Left renal pelvis (tissue), 4 donors: ENCODE results near the gene CERT1. TPM values are rescaled to one million over a fixed set of nuclear protein-coding genes. Genes with fewer than 3 reads are reported as not detected.
A peak's percentile ranks its signal among the peaks of the same experiment; 100 is the strongest.
"Not testable (repeated sequence)": the region's sequence is repeated elsewhere in the genome, so short reads cannot be mapped to it uniquely, and the experiment has no call there.

ENCODE experiments used
- DNase-seq, 4 donors: peaks; one replicate each; pipeline ENCODE4 v3.0.0-alpha.2; 2013; ENCODE audit warnings: low read depth in 4 of 4, low spot score in 3 of 4
- polyA plus RNA-seq, 4 donors: library from polyadenylated mRNA; unstranded; fragments of 120-200 nt; gene quantifications; one replicate each; pipeline ENCODE4 v1.2.1, GENCODE V29; 2013; ENCODE audit not compliant: insufficient read length in 4 of 4

Gene CERT1
- polyA plus RNA-seq, 4 donors, result 53.7 to 67.8 (median 62.3) TPM

DNA sequence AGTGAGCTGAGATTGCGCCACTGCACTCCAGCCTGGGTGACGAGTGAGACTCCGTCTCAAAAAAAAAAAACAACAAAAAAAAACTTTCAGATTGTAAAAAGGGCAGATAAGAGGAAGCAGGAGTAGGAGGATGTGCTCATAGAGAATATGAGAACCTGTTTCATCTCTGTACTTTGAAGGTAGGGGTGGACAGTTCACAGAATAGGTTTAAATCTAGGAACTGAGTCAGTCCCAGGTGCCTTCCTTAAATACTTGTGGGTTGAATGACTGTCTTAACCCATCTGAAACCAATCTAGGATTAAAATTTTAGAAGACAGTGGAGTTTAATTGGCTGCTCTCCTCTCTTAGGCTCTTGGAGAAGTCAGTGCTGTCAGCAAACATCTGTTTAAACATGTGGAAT is 12.6 kb upstream of the CERT1 start:
- no peak for DNase-seq

DNA sequence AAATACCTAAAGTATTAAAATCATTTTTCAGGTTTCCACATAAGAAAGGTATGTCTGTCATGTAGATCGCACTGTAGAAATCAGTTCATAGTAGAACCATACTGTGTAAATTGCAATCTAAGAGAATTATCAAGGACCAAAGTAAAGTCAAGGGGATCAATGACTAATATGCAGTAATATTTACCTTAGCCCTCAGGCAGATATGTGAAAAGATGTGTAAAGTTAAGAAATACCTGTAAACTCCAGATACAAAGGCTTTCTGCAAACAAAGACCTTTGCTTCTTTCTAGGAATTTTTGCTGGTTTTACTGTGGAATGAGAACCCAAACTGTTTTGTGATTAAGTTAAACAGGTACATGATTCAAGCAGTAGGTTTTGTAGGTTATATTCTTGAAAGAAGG is 11.8 kb upstream of the CERT1 start:
- DNase-seq, result no peak

DNA sequence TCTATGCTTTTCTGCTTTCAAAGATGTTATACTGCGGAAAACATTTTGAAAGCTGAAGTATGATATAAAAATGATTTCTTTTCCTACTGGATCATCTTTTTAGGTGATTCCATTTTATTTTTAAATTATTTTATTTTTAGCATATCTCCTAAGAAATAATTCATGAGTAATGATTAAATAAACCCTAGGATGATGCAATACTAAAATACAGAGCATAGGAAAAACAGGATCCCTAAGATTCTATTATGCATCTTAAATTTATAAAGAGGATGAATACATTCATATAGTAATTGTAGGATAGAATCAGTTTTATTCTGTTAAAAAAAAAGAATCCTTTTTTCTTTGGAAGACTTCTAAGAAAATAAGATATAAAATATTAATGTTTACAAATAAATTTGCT is 11.1 kb upstream of the CERT1 start:
- no peak for DNase-seq

DNA sequence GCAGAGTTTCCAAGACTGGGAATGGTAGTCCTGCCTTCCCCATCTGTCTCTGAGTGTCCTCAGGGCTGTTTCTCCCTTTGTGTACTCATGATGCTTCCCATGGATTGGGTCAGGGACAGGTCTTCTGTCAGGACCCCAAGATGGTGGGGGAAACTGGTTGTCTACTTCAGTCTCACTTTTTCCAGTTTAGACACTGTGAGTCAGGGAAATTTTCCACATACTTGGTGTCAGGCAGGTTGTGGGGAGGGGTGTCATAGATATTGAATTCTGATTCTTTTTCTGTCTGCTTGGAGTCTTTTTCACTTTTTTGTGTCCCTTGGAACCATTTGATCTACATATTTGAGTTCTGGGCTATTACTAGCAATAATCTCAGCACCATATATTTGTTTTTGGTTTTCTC is 10.6 kb upstream of the CERT1 start:
- no peak for DNase-seq

DNA sequence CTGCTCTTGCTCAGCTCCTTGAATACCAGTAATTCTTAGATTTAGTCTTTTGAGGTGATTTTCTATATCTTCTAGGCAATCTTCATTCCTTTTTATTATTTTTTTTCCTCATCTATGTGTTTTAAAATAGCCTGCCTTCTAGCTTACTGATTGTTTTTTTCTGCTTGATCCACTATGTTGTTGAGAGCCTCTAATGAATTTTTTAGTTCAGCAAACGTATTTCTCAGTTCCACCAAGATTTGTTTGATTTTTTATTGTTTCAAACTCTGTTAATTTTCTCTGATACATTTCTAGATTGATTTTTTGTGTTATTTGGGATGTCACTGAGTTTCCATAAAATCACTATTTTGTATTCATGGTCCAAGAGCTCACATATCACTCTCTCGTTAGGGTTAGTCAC is 9.8 kb upstream of the CERT1 start:
- no peak for DNase-seq

DNA sequence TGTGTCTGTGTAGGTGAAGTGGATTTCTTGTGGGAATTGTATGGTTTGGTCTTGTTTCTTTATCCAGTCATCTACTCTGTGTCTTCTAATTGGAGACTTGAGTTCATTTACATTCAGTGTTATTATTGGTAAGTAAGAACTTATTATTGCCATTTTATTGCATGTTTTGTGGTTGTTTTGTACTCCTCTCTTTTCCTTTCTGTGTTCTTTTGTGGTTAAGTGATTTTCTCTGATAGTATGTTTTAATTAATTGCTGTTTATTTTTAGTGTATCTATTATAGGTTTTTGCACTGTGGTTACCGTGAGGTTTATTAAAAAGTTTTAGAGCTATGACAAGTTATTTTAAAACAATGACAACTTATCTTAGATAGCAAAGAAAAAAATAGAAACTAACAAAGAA is 8.3 kb upstream of the CERT1 start:
- no peak for DNase-seq

DNA sequence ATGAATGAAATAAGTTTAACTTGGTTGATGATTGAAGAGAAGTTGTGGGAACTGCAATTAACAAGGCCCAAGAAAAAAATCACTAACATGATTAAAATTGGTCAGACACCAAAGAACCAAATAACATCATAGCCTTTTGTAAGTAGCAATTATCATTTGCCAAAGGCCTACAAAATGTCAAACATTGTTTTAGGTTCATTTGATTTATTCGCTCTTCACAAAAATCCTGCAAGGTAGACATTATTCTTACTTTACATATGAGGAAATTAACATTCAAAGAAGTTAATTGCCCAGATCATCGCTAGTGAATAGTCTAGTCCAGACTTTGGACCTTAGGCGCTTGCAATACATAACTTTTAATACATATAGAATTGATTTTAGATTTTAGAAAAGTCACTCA is 2.9 kb upstream of the CERT1 start:
- DNase-seq, result no peak

DNA sequence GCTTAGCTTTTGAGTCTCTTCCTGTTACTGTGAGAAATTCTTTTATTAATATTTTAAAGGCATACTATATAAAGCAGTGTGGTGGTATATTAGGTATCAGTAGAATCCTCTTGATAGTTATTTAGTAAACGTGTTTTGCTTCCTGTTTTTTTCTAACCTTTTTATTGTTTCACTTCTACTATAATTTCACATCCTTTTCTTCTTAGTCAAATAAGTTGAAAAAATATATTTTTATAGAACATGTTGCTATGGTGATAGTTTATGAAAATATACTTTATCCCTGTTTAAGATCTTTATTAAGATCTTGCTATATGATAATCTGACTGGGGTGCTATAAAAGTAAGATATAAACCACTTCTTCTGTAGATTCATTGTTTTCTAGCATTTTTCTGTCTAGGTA is 2.4 kb upstream of the CERT1 start:
- no peak for DNase-seq

DNA sequence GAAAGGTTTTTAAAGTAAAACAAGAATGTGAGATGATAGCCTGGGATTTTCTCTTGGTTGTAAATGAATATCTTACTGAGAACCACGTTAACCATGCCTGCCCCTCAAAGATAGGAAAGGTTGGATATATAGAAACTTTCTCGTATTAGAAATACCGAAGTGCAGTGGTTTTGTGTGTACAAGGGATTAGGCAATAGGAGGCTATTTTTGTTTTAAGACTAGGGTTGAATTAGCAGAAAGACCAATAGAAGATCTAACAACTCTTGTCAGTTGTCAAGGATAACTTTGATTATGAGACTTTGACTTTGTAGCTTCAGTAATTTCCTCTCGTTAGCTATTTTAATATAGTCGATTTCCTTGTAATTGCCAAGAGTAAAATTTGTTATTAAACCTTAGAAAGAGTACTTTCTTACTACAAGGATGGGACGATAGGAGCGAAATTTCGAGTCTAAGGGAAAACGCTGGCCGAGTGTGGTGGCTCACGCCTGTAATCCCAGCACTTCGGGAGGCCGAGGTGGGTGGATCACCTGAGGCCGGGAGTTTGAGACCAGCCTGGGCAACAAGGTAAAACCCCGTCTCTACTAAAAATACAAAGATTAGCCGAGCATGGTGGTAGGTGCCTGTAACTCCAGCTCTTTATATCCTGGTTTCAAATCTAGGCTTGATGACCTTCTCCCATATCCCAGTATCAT is 1.1 kb upstream of the CERT1 start:
- no peak for DNase-seq

DNA sequence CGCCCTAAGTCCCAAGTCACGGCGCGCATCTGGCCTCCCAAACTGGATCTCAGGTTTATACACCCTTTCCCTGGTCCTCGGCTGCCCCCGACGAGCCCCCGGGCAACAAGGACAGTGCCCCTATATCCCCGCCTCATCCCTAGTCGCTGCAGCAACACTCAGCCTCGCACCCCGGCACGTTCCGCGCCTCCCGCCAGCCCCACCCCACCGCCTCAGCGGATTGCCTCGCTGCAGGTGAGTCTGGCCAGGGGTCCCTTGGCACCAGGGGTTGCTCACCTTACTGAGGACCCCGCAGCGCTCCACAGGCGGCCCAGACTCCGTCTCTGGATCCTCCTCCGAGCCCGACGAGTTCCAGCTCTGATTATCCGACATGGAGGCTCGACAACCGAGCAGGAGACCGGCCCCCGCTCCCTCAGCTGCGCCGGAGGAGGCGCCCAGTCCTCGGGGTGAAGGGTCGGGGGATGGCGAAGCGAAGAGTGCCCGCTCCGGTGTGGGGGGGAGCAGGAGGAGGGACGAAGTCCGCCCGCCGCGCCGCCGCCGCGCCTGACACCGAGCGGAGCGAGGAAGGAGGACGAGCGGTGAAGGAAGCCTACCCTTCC is 494 bp downstream of the CERT1 start:
- DNase-seq, result peak in 2 of 4 donors; percentile 18 to 28

DNA sequence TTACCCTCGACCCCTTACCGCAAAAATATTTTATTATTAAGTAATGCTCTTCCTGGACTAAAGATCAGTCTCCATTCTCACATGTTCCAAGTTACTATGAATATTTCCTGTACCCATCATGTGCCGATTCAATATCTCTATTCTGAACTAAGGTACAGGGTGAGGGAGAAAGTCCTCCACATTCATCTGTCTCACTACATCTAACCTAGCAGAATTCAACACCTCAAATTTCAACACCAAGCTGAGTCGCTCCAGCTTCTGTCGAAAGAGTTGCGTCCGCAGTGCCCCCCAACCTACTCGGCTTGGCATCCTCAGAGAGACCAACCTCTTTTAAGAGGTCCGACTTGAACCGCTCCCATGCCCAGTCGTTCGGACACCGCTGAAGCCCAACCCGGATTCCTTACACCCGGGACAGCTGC is 1.0 kb downstream of the CERT1 start:
- no peak for DNase-seq

DNA sequence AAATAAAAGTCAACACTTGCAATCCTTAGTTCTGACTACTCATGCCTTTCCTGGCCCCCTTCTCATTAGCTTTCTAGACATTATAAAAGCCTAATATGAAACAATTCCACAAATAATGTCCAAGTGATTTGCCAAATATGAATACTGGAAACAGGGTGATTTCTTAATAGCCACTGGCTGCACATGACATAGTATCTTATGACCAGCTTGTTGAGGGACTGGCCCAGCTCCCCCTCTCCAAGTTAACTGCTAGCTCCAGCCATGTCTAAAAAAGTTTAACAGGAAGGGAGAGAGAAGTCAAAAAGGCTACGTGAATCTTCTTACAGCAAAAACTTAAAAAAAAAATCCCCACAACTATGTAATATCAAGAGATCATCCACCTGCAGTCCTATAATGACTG is 1.5 kb downstream of the CERT1 start:
- DNase-seq, result no peak

DNA sequence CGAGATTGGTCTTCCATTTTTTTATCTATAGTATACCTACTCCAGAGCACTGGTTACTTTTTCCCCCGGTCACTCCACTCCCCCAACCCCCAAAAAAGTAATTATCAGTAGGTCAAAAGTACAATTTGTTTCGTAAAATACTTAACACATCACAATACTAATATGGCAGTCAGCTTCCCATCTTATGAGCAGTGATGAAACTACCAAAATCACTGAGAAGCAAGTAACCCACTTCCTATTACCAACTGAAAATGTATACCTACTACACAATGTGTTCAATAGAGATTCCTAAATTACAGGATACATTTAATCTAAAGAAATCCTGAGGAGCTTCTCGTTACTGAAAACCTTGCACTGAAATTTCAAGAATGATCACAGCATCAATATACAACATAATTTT is 1.9 kb downstream of the CERT1 start:
- DNase-seq, result no peak

DNA sequence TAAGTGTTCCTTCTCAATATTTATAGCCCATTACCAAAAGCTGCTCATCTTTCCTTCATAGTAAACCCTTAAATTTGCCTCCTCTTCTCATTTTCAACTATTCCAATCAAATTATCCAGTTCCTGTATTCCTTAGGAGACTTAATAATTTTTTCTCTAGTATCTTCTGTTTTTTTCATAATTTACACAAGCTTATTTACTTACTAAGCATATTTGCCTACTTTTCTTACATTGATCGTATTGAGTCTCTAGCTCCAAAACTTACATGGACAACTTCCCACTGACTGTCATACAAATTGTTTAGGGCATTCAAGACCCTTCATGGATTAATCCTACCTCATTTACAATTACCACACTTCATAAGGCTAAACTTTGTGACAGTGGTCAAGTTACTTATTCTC is 3.6 kb downstream of the CERT1 start:
- no peak for DNase-seq

DNA sequence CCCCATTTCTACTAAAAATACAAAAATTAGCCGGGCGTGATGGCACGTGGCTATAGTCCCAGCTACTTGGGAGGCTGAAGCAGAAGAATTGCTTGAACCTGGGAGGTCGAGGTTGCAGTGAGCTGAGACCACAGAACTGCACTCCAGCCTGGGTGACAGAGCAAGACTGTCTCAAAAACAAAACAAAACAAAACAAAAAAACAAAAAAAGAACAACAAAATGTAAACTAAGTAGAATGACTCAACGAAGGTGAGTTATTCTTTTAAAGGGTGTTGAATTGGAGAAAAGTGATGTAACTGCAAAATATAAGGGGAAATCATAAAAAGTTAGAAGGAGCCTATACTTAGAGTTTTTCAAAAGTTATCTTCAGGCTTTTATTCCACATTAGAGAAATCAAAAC is 6.3 kb downstream of the CERT1 start:
- not testable (repeated sequence) for DNase-seq

DNA sequence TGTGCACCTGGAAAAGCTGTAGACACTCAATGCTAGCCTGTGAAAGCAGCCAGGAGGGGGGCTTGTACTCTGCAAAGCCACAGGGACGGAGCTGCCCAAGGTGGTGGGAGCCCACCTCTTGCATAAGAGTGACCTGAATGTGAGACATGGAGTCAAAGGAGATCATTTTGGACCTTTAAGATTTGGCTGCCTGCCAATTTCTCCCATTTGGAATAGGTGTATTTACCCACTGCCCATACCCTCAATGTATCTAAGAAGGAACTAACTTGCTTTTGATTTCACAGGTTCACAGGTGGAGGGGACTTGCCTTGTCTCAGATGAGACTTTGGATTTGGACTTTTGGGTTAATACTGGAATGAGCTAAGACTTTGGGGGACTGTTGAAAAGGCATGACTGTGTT is 12.6 kb downstream of the CERT1 start:
- not testable (repeated sequence) for DNase-seq

DNA sequence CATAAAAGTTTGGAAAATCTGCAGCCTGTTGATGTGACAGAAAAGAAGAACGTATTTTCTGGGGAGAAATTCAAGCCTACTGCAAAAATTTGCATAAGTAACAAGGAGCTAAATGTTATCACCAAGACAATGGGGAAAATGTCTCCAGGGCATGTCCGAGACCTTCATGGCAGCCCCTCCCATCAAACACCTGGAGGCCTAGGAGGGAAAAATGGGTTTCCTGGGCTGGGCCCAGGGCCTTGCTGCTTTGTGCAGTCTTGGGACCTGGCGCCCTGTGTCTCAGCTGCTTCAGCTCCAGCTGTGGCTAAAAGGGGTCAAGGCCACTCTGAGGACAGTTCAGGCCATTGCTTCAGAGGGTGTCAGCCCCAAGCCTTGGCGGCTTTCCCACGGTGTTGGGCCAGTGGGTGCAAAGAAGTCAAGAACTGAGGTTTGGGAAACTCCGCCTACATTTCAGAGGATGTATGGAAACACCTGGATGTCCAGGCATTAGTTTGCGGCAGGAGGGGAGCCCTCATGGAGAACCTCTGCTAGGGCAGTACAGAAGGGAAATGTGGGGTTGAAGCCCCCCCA is 13.1 kb downstream of the CERT1 start:
- DNase-seq, result no peak

DNA sequence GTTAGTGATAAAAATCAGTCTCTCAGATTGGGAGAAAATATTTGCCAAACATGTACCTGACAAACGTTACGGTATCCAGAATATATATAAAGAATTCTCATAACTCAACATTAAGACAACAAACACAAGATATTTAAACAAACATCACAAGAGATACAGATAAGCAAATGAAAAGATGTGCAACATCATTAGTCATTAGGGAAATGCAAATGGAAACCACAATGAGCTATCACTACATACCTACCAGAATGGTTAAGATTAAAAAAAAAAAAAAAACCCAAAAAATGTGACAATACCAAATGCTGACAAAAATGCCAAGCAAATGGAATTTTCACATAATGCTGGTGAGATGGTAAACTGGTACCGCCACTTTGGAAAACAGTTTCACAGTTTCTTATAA is 15.4 kb downstream of the CERT1 start:
- DNase-seq, result no peak

DNA sequence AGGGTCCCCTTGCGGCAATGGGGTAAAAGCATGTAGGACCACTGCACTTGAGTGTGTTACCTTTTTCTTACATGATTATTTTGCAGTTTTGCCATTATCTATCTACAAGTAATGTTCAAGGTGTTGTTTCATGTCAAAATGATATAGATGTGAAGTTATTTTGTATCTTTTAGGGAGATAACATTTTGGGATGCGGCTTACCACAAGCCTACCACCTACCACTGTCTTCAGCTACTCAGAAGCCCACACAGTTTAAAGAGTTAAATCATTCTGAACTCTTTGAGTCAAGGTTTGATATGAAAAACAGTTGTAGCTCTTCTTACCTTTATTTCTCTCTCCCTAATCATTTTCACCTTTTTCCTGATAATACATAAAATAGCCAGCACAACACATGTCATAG is 19.8 kb downstream of the CERT1 start:
- DNase-seq, result no peak

DNA sequence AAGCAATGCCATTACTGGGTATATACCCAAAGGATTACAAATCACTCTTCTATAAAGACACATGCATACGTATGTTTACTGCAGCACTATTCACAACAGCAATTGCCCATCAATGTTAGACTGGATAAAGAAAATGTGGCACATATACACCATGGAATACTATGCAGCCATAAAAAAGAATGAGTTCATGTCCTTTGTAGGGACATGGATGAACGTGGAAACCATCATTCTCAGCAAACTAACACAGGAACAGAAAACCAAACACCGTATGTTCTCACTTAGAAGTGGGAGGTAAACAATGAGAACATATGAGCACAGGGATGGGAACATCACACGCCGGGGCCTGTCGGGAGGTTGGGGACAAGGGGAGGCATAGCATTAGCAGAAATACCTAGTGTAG is 21.6 kb downstream of the CERT1 start:
- not testable (repeated sequence) for DNase-seq

DNA sequence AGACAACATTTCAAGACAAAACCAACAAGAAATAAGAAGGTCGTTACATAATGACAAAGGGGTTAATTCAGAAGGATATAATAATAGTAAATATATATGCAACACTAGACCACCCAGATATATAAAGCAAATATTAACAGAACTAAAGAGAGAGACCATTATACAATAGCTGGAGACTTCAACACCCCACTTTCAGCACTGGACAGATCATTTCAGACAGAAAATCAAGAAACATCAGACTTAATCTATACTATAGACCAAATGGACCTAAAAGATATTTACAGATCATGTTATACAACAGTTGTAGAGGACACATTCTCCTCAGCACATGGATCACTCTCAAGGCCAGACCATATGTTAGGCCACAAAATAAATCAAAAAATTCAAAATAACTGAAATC is 26.8 kb downstream of the CERT1 start:
- DNase-seq, result no peak

DNA sequence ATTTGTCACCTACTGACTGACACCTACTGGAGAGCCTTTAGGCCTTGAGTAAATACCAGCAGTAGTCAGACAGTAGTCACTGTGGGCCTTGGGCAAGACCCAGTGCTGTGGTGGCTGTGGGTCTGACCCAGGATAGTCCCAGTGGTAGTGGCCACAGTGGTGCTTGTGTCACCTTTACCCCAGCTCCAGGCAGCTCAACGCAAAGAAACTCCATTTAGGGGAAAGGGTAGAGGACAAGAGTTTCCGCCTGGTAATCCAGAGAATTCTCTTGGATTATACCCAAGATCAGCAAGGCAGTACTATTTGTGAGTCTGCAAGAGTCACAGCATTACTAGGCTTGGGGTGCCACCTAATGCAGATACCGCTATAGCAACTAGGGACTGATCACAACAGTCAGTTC is 28.9 kb downstream of the CERT1 start:
- no peak for DNase-seq
